Measurements from ENCODE around the gene ANKRD13A. TPM values are rescaled to one million over a fixed set of nuclear protein-coding genes. Genes with fewer than 3 reads are reported as not detected.

ANKRD13A gene
- total RNA-seq, 1 donor from 2014 or later, result 38.0 TPM

DNA sequence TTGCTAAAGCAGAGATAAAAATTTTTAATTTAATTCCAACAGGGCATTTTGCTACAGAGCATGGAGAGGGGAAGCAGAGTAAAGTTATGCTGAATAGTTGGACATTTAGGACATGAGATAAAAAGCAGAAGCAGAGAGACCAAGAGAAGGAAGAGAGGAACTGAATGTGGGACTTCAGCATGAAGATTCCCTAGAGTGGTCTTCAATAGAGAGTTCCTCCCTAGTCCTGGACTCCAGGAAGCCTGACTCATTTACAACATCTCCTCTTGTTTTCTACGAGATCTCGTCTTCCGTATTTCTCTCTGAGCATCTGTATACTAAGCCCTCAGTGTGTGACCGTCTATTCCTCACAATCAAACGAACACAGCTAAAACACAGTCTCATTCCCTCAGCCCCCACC lies 89.7 kb downstream of the ANKRD13A start:
- H3K4me3 Mint-ChIP-seq (ENCODE audit: low read depth), result no peak overlapping the region
- H3K36me3 Mint-ChIP-seq (ENCODE audit: insufficient read depth), result no peaks in the 10 kb centered on the region
- H3K27ac Mint-ChIP-seq, result no peak overlapping the region
- TF ChIP-seq, protein P1, sequence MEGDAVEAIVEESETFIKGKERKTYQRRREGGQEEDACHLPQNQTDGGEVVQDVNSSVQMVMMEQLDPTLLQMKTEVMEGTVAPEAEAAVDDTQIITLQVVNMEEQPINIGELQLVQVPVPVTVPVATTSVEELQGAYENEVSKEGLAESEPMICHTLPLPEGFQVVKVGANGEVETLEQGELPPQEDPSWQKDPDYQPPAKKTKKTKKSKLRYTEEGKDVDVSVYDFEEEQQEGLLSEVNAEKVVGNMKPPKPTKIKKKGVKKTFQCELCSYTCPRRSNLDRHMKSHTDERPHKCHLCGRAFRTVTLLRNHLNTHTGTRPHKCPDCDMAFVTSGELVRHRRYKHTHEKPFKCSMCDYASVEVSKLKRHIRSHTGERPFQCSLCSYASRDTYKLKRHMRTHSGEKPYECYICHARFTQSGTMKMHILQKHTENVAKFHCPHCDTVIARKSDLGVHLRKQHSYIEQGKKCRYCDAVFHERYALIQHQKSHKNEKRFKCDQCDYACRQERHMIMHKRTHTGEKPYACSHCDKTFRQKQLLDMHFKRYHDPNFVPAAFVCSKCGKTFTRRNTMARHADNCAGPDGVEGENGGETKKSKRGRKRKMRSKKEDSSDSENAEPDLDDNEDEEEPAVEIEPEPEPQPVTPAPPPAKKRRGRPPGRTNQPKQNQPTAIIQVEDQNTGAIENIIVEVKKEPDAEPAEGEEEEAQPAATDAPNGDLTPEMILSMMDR (IDR thresholded peaks at IDR 0.05; ENCODE audit: unreplicated experiment), result no peak
- H3K27me3 Mint-ChIP-seq, result peaks cover 6% of the 10 kb centered on the region
- no peaks in the 10 kb centered on the region for H3K9me3 Mint-ChIP-seq (ENCODE audit: low read depth)
- DNase-seq (ENCODE audit: low spot score, unreplicated experiment), result no peak
- peaks cover 9% of the 10 kb centered on the region for H3K4me1 Mint-ChIP-seq (ENCODE audit: low read depth)

Other genes starting within 250 kb of the ANKRD13A start
- 5.2 and 7.3 TPM in 2 replicates for gene TRPV4, start 166.0 kb upstream of the ANKRD13A start, total RNA-seq
- 20.8 and 21.7 TPM in 2 replicates for gene GLTP, start 118.9 kb upstream of the ANKRD13A start, total RNA-seq
- gene TCHP, start 99.2 kb upstream of the ANKRD13A start, total RNA-seq, result 19.3 and 20.6 TPM in 2 replicates
- 37.5 and 40.7 TPM in 2 replicates for gene GIT2, start 3.1 kb upstream of the ANKRD13A start, total RNA-seq
- gene C12orf76, start 49.1 kb downstream of the ANKRD13A start, total RNA-seq, result 29.3 and 31.6 TPM in 2 replicates
- gene IFT81, start 124.9 kb downstream of the ANKRD13A start, total RNA-seq, result 46.1 and 48.7 TPM in 2 replicates